SHP77 (cell line): ENCODE results near the gene NUP93.

Experiments
- DNase-seq, 2 experiments: peaks; one replicate each; lab custom pipeline; 2025; lab: John Stamatoyannopoulos, UW

Gene NUP93

GRCh38 chr16:56894331-56894917, 164.5 kb downstream of the NUP93 start:
- no peak for DNase-seq

GRCh38 chr16:56895813-56896212, 165.9 kb downstream of the NUP93 start:
- DNase-seq: no peak

- no peak for DNase-seq
These were observed 166.3 kb downstream of the NUP93 start for GRCh38 chr16:56896244-56896643.

- no peak for DNase-seq
These were observed 167.3 kb downstream of the NUP93 start for GRCh38 chr16:56897026-56897799.

- no peak for DNase-seq
These were observed 168.9 kb downstream of the NUP93 start for GRCh38 chr16:56898847-56899246.
